ENCODE data around the gene MYH11. TPM values are rescaled to one million over a fixed set of nuclear protein-coding genes. Genes with fewer than 3 reads are reported as not detected.
"Not testable (repeated sequence)": the region's sequence is repeated elsewhere in the genome, so short reads cannot be mapped to it uniquely, and the experiment has no call there.

MYH11 gene
- total RNA-seq, 3 donors from 2014 or later = 98.2 to 5,005 (median 282) TPM

- peak in 1 of 3 donors; percentile 55 for DNase-seq
- H3K4me1 ChIP-seq (ENCODE audit: low read depth) = peaks cover 11% of the 10 kb centered on the region
- no peak overlapping the region for H3K4me3 ChIP-seq
- peak; percentile 90 for ATAC-seq
- no peaks in the 10 kb centered on the region for H3K36me3 ChIP-seq (ENCODE audit: low read depth)
- peaks cover 7% of the 10 kb centered on the region for H3K9me3 ChIP-seq
- TF ChIP-seq CTCF (IDR thresholded peaks at IDR 0.05) = no peak
- intact Hi-C loops (cut with DNase I, micrococcal nuclease) = no loop called here
These were observed 45.1 kb downstream of the MYH11 start for GRCh38 chr16:15811481-15812400.

GRCh38 chr16:15810949-15811348 lies 45.9 kb downstream of the MYH11 start:
- TF ChIP-seq CTCF (IDR thresholded peaks at IDR 0.05) = no peak
- H3K36me3 ChIP-seq (ENCODE audit: low read depth) = no peaks in the 10 kb centered on the region
- no peak overlapping the region for H3K4me3 ChIP-seq
- DNase-seq (no peak), ATAC-seq (no peak)
- peaks cover 3% of the 10 kb centered on the region for H3K9me3 ChIP-seq
- H3K4me1 ChIP-seq (ENCODE audit: low read depth) = peaks cover 11% of the 10 kb centered on the region
- intact Hi-C loops (cut with DNase I, micrococcal nuclease) = no loop called here

GRCh38 chr16:15810411-15810810 lies 46.4 kb downstream of the MYH11 start:
- TF ChIP-seq CTCF (IDR thresholded peaks at IDR 0.05) = no peak
- no peak overlapping the region for H3K4me3 ChIP-seq
- intact Hi-C loops (cut with DNase I, micrococcal nuclease) = no loop called here
- H3K4me1 ChIP-seq (ENCODE audit: low read depth) = peaks cover 11% of the 10 kb centered on the region
- H3K9me3 ChIP-seq = no peaks in the 10 kb centered on the region
- no peak for DNase-seq
- no peak for ATAC-seq
- no peaks in the 10 kb centered on the region for H3K36me3 ChIP-seq (ENCODE audit: low read depth)

- H3K36me3 ChIP-seq (ENCODE audit: low read depth); H3K4me3 ChIP-seq; H3K9me3 ChIP-seq; DNase-seq; ATAC-seq; intact Hi-C loops (cut with DNase I, micrococcal nuclease): not testable (repeated sequence)
- H3K4me1 ChIP-seq (ENCODE audit: low read depth) = peaks cover 11% of the 10 kb centered on the region
These were observed 47.5 kb downstream of the MYH11 start for GRCh38 chr16:15809297-15809696.

GRCh38 chr16:15808071-15808470 lies 48.8 kb downstream of the MYH11 start:
- TF ChIP-seq CTCF (IDR thresholded peaks at IDR 0.05) = no peak
- H3K36me3 ChIP-seq (ENCODE audit: low read depth) = no peaks in the 10 kb centered on the region
- intact Hi-C loops (cut with DNase I, micrococcal nuclease) = no loop called here
- no peaks in the 10 kb centered on the region for H3K9me3 ChIP-seq
- peaks cover 11% of the 10 kb centered on the region for H3K4me1 ChIP-seq (ENCODE audit: low read depth)
- DNase-seq (no peak), ATAC-seq (no peak)
- H3K4me3 ChIP-seq = no peak overlapping the region

- H3K9me3 ChIP-seq = no peaks in the 10 kb centered on the region
- H3K4me3 ChIP-seq = no peak overlapping the region
- DNase-seq (no peak), ATAC-seq (no peak)
- no peaks in the 10 kb centered on the region for H3K36me3 ChIP-seq (ENCODE audit: low read depth)
- intact Hi-C loops (cut with DNase I, micrococcal nuclease) = no loop called here
- peaks cover 11% of the 10 kb centered on the region for H3K4me1 ChIP-seq (ENCODE audit: low read depth)
- TF ChIP-seq CTCF (IDR thresholded peaks at IDR 0.05) = no peak
These were observed 49.2 kb downstream of the MYH11 start for GRCh38 chr16:15807603-15808009.
